Brain microvascular endothelial cell (primary cell): ENCODE measurements around the gene MAST3.
A peak's percentile ranks its signal among the peaks of the same experiment; 100 is the strongest.

Experiments used
- DNase-seq: peaks from one replicate; pipeline ENCODE4 v3.0.0-alpha.2; 2020
- H3K27ac ChIP-seq: fragments of 250-450 bp; sonication (Bioruptor Pico); 2 replicates; pipeline ENCODE4 v1.5.1; 2020; ENCODE audit warnings: mild to moderate bottlenecking, moderate library complexity
- H3K27me3 ChIP-seq: fragments of 250-450 bp; sonication (Bioruptor Pico); replicated peaks from 2 replicates; pipeline ENCODE4 v1.5.1; 2020; ENCODE audit warnings: mild to moderate bottlenecking
- H3K36me3 ChIP-seq: fragments of 250-450 bp; sonication (Bioruptor Pico); replicated peaks from 2 replicates; pipeline ENCODE4 v1.5.1; 2020; ENCODE audit warnings: mild to moderate bottlenecking
- H3K4me3 ChIP-seq: 2 replicates; pipeline ENCODE4 v1.5.1; 2011; ENCODE audit warnings: low read depth, mild to moderate bottlenecking, control low read depth, low read length, moderate library complexity
- CTCF ChIP-seq: IDR thresholded peaks from 2 replicates; pipeline ENCODE4 v1.5.1; 2011; ENCODE audit warnings: low read depth, mild to moderate bottlenecking, moderate library complexity, low read length, control low read depth, inconsistent platforms; ENCODE audit errors: missing control alignments
- in situ Hi-C: cut with HindIII; loops from 2 replicates; pipeline ENCODE4 v1.10.0; 2017; ENCODE audit warnings: low sequenced_read_pairs, low pct_ligation_motif_present

MAST3 gene

GRCh38 chr19:18168673-18169381 is 71.2 kb downstream of the MAST3 start:
- H3K27me3 ChIP-seq = no peaks in the 10 kb centered on the region
- DNase-seq = no peak
- in situ Hi-C loops = no loop called here
- peaks cover 46% of the 10 kb centered on the region for H3K36me3 ChIP-seq
- TF ChIP-seq CTCF = no peak
- no peak overlapping the region for H3K4me3 ChIP-seq
- H3K27ac ChIP-seq = no peak overlapping the region

- no peak overlapping the region for H3K27ac ChIP-seq
- no peak overlapping the region for H3K4me3 ChIP-seq
- no peak for TF ChIP-seq CTCF
- peaks cover 35% of the 10 kb centered on the region for H3K36me3 ChIP-seq
- no peaks in the 10 kb centered on the region for H3K27me3 ChIP-seq
- in situ Hi-C loops = no loop called here
- DNase-seq = no peak
These were observed 73.2 kb downstream of the MAST3 start for GRCh38 chr19:18170714-18171255.

DNA sequence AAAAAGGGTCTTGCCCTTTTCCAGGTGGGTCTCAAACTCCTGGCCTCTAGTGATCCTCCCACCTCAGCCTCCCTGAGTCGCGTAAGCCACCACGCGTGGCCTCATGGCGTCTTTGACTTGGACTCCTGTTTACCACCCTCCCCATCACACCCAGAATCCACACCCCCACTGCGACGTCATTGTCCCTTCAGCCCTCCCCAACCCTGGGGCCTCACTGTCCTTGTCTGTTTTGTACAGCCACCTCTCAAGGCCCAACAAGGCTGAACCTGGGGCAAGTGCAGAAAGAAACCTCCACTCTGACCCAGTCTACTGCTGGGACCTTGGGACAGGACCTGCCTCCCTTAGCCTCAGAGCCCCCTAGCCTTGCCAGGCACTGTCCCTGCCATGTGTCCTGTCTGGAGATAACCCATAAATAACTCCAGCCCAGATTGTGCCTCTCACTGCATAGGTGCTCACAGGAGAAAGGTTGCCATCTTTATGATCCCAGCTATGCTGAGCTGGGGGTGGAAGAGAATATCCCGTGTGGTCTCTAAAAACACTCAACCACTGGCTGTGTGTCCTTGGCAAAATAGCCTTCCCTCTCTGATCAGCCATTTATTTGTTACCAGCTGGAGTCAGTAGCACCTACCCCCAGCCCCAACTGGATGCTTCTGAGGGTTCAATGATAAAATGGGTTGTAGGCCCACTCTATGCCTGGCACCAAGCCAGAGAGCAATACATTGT is 74.2 kb downstream of the MAST3 start:
- in situ Hi-C loops = no loop called here
- TF ChIP-seq CTCF = no peak
- Histone ChIP-seq H3K4me3 (no peak overlapping the region), H3K36me3 (peaks cover 27% of the 10 kb centered on the region), H3K27me3 (no peaks in the 10 kb centered on the region), H3K27ac (no peak overlapping the region)
- no peak for DNase-seq

GRCh38 chr19:18172331-18173053 is 74.9 kb downstream of the MAST3 start:
- no peak overlapping the region for H3K27ac ChIP-seq
- peaks cover 19% of the 10 kb centered on the region for H3K36me3 ChIP-seq
- no peak overlapping the region for H3K4me3 ChIP-seq
- no peak for TF ChIP-seq CTCF
- DNase-seq = no peak
- H3K27me3 ChIP-seq = no peaks in the 10 kb centered on the region
- in situ Hi-C loops = no loop called here

- no peak for DNase-seq
- Histone ChIP-seq H3K36me3 (peaks cover 17% of the 10 kb centered on the region), H3K27ac (no peak overlapping the region), H3K27me3 (no peaks in the 10 kb centered on the region), H3K4me3 (peak overlapping the region; percentile 65)
- in situ Hi-C loops = no loop called here
- no peak for TF ChIP-seq CTCF
These were observed 75.5 kb downstream of the MAST3 start for GRCh38 chr19:18173054-18173571.
